ENCODE results near the gene PEX11B. TPM values are rescaled to one million over a fixed set of nuclear protein-coding genes. Genes with fewer than 3 reads are reported as not detected.

Gene PEX11B, protein sequence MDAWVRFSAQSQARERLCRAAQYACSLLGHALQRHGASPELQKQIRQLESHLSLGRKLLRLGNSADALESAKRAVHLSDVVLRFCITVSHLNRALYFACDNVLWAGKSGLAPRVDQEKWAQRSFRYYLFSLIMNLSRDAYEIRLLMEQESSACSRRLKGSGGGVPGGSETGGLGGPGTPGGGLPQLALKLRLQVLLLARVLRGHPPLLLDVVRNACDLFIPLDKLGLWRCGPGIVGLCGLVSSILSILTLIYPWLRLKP
- total RNA-seq: 10 to 100 TPM; 25.8 to 26.3 TPM

- TF ChIP-seq, protein P1, sequence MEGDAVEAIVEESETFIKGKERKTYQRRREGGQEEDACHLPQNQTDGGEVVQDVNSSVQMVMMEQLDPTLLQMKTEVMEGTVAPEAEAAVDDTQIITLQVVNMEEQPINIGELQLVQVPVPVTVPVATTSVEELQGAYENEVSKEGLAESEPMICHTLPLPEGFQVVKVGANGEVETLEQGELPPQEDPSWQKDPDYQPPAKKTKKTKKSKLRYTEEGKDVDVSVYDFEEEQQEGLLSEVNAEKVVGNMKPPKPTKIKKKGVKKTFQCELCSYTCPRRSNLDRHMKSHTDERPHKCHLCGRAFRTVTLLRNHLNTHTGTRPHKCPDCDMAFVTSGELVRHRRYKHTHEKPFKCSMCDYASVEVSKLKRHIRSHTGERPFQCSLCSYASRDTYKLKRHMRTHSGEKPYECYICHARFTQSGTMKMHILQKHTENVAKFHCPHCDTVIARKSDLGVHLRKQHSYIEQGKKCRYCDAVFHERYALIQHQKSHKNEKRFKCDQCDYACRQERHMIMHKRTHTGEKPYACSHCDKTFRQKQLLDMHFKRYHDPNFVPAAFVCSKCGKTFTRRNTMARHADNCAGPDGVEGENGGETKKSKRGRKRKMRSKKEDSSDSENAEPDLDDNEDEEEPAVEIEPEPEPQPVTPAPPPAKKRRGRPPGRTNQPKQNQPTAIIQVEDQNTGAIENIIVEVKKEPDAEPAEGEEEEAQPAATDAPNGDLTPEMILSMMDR (IDR thresholded peaks at IDR 0.05): no peak
- CTCF ChIA-PET: interaction anchor here (1.1 to 2.1 kb wide), 8 partner anchors 9 to 74 kb away, joined by 3 to 7 read pairs (median 4); partner anchors contain the start of genes ANKRD34A, POLR3GL and RBM8A
- H3K4me1 Mint-ChIP-seq (ENCODE audit: low read depth): peaks cover 51% of the 10 kb centered on the region
Observed at GRCh38 chr1:145918144-145918991, at the start of gene PEX11B. TSS of gene PEX11B (minus strand) at chr1:145918717. CDS start at chr1:145918688, 29 bp downstream.

GRCh38 chr1:145967288-145967687 lies 48.8 kb upstream of the PEX11B start:
- Mint-ChIP-seq H3K4me3 (no peak overlapping the region), H3K36me3 (ENCODE audit: low read depth) (peaks cover 16% of the 10 kb centered on the region), H3K27ac (no peak overlapping the region), H3K9me3 (peaks cover 6% of the 10 kb centered on the region), H3K27me3 (no peaks in the 10 kb centered on the region), H3K4me1 (ENCODE audit: low read depth) (peaks cover 24% of the 10 kb centered on the region)
- CTCF ChIA-PET: interaction anchor here (1.1 to 8.9 kb wide), 3 partner anchors 9 to 41 kb away, joined by 3 to 93 read pairs (median 15); partner anchors contain the start of gene LIX1L
- POLR2A ChIA-PET: interaction anchor here (0.6 to 2.0 kb wide), 3 partner anchors 10 to 37 kb away, joined by 3 to 13 read pairs (median 6); no protein-coding TSS in a partner anchor
- DNase-seq (no peak), ATAC-seq (no peak)
- intact Hi-C loops (cut with micrococcal nuclease): no loop called here
- TF ChIP-seq, protein P1 (IDR thresholded peaks at IDR 0.05): no peak

More at GRCh38 chr1:145918144-145918991, at the start of gene PEX11B:
- intact Hi-C loops (cut with micrococcal nuclease): loop anchor here (10.0 kb wide), 1 partner anchor 74 kb away; the partner anchor contains the start of gene NUDT17
- no peaks in the 10 kb centered on the region for H3K27me3 Mint-ChIP-seq
- H3K27ac Mint-ChIP-seq: peak within 1 kb of the TSS; percentile 97
- DNase-seq: peak; percentile 96
- POLR2A ChIA-PET: interaction anchor here (0.6 to 4.3 kb wide), 27 partner anchors 9 to 637 kb away, joined by 3 to 34 read pairs (median 4); partner anchors contain the start of genes ANKRD34A, ITGA10, LIX1L and NUDT17
- H3K36me3 Mint-ChIP-seq (ENCODE audit: low read depth): peaks cover 42% of the 10 kb centered on the region
- H3K4me3 Mint-ChIP-seq: peak within 1 kb of the TSS; percentile 96
- peak; percentile 92 for ATAC-seq
- no peaks in the 10 kb centered on the region for H3K9me3 Mint-ChIP-seq

- POLR2A ChIA-PET: interaction anchor here (0.7 to 12.8 kb wide), 12 partner anchors 11 to 102 kb away, joined by 3 to 160 read pairs (median 6); partner anchors contain the start of genes PEX11B, RBM8A and TXNIP
- H3K27me3 Mint-ChIP-seq: no peaks in the 10 kb centered on the region
- peak overlapping the region; percentile 92 for H3K4me3 Mint-ChIP-seq
- H3K27ac Mint-ChIP-seq: peak overlapping the region; percentile 91
- no peak for ATAC-seq
- peaks cover 31% of the 10 kb centered on the region for H3K36me3 Mint-ChIP-seq (ENCODE audit: low read depth)
- intact Hi-C loops (cut with micrococcal nuclease): loop anchor here (2.0 kb wide), 1 partner anchor 32 kb away; the partner anchor contains the start of gene TXNIP
- peaks cover 6% of the 10 kb centered on the region for H3K9me3 Mint-ChIP-seq
- TF ChIP-seq, protein P1 (IDR thresholded peaks at IDR 0.05): no peak
- H3K4me1 Mint-ChIP-seq (ENCODE audit: low read depth): peaks cover 21% of the 10 kb centered on the region
- CTCF ChIA-PET: interaction anchor here (0.7 to 8.9 kb wide), 11 partner anchors 13 to 120 kb away, joined by 3 to 93 read pairs (median 5); partner anchors contain the start of genes NUDT17 and RBM8A
- no peak for DNase-seq
Observed at GRCh38 chr1:145965119-145965744, 46.7 kb upstream of the PEX11B start.

- ATAC-seq (peak; percentile 88), DNase-seq (peak; percentile 98)
- Mint-ChIP-seq H3K27me3 (no peaks in the 10 kb centered on the region), H3K4me3 (peak within 1 kb of the TSS; percentile 92), H3K36me3 (ENCODE audit: low read depth) (peaks cover 33% of the 10 kb centered on the region), H3K27ac (peak within 1 kb of the TSS; percentile 91), H3K4me1 (ENCODE audit: low read depth) (peaks cover 27% of the 10 kb centered on the region), H3K9me3 (peaks cover 6% of the 10 kb centered on the region)
- TF ChIP-seq, protein P1 (IDR thresholded peaks at IDR 0.05): no peak
- ChIA-PET CTCF (interaction anchor here (0.7 to 8.9 kb wide), 16 partner anchors 9 to 140 kb away, joined by 3 to 93 read pairs (median 4); partner anchors contain the start of genes NUDT17, POLR3C, RBM8A and RNF115), POLR2A (interaction anchor here (0.9 to 12.8 kb wide), 19 partner anchors 10 to 105 kb away, joined by 3 to 160 read pairs (median 6); partner anchors contain the start of genes PEX11B, PIAS3, RBM8A and TXNIP)
- intact Hi-C loops (cut with micrococcal nuclease): loop anchor here (2.0 to 5.0 kb wide), 2 partner anchors 32 to 37 kb away; partner anchors contain the start of genes RBM8A and TXNIP
Observed at GRCh38 chr1:145964328-145965118, 46.0 kb upstream of the PEX11B start, which contains the start of the genes ANKRD34A and POLR3GL. TSS of gene ANKRD34A (minus strand) at chr1:145964575. CDS start at chr1:145961759, 2,816 bp downstream. TSS of gene POLR3GL (plus strand) at chr1:145964690. CDS start at chr1:145974866, 10,176 bp downstream.

Data from activated CD8-positive, alpha-beta T cell treated with anti-CD3 and anti-CD28 coated beads for 36 hours (primary cell).